WTC11 (cell line): ENCODE measurements around the gene PLTP. TPM values are rescaled to one million over a fixed set of nuclear protein-coding genes. Genes with fewer than 3 reads are reported as not detected.

Experiments
- ATAC-seq: fragments of 200-7000 bp; cut with Tn5 transposase; 2 replicates; pipeline ENCODE4 v1.10.0; 2021; ENCODE audit warnings: mild to moderate bottlenecking, moderate library complexity
- CTCF ChIA-PET: fragments of 300-600 bp; sonication (Branson Sonifier 250); formaldehyde crosslinking; loops from one replicate; lab custom pipeline; 2021; ENCODE audit warnings: antibody characterized with exemption; lab: Charles Lee
- POLR2A ChIA-PET: fragments of 350-600 bp; sonication (Branson Sonifier 250); formaldehyde crosslinking; loops from one replicate; lab custom pipeline; 2021; ENCODE audit warnings: antibody characterized with exemption; lab: Charles Lee
- DNase-seq: peaks from one replicate; pipeline ENCODE4 v3.0.0; 2021; ENCODE audit warnings: low spot score
- H3K27ac Mint-ChIP-seq: 2 replicates; pipeline ENCODE4 v1.8.0; 2021; ENCODE audit warnings: mixed read lengths
- H3K27me3 Mint-ChIP-seq: 2 replicates; pipeline ENCODE4 v1.8.0; 2021; ENCODE audit warnings: low read depth, mild to moderate bottlenecking, moderate library complexity, mixed read lengths
- H3K36me3 Mint-ChIP-seq: 2 replicates; pipeline ENCODE4 v1.8.0; 2021; ENCODE audit warnings: mixed read lengths
- H3K4me1 Mint-ChIP-seq: 2 replicates; pipeline ENCODE4 v1.8.0; 2022; ENCODE audit warnings: mixed read lengths
- H3K4me3 Mint-ChIP-seq: 2 replicates; pipeline ENCODE4 v1.8.0; 2021; ENCODE audit warnings: mild to moderate bottlenecking, moderate library complexity, mixed read lengths
- H3K9me3 Mint-ChIP-seq: 2 replicates; pipeline ENCODE4 v1.8.0; 2021; ENCODE audit warnings: mixed read lengths
- ATF2 ChIP-seq: sonication (generic); formaldehyde crosslinking; IDR thresholded peaks from 2 replicates; pipeline ENCODE4 v1.8.1; 2022; ENCODE audit warnings: low read depth, missing genetic modification reagents, borderline replicate concordance
- CBFB ChIP-seq: sonication (generic); formaldehyde crosslinking; IDR thresholded peaks from 2 replicates; pipeline ENCODE4 v1.8.1; 2022; ENCODE audit warnings: mild to moderate bottlenecking, low read depth, missing genetic modification reagents
- CREM ChIP-seq: sonication (generic); formaldehyde crosslinking; IDR thresholded peaks from 2 replicates; pipeline ENCODE4 v1.8.1; 2022; ENCODE audit warnings: mild to moderate bottlenecking, missing genetic modification reagents, moderate library complexity
- EMX1 ChIP-seq: fragments of 250-450 bp; sonication (Bioruptor Pico); IDR thresholded peaks from 2 replicates; pipeline ENCODE4 v1.8.0; 2021; ENCODE audit warnings: mild to moderate bottlenecking
- ESRRA ChIP-seq: sonication (generic); formaldehyde crosslinking; IDR thresholded peaks from 2 replicates; pipeline ENCODE4 v1.8.1; 2022; ENCODE audit warnings: mild to moderate bottlenecking, missing genetic modification reagents, borderline replicate concordance
- FOXK1 ChIP-seq: sonication (generic); formaldehyde crosslinking; IDR thresholded peaks from 2 replicates; pipeline ENCODE4 v1.8.0; 2022; ENCODE audit warnings: mild to moderate bottlenecking, moderate library complexity, missing genetic modification reagents
- HMGA2 ChIP-seq: fragments of 250-450 bp; sonication (Bioruptor Pico); IDR thresholded peaks from 2 replicates; pipeline ENCODE4 v1.4.0; 2021; ENCODE audit warnings: mild to moderate bottlenecking, moderate library complexity
- IRF1 ChIP-seq: sonication (generic); formaldehyde crosslinking; IDR thresholded peaks from 2 replicates; pipeline ENCODE4 v1.8.0; 2023; ENCODE audit warnings: missing genetic modification reagents
- IRF2 ChIP-seq: sonication (generic); formaldehyde crosslinking; IDR thresholded peaks from 2 replicates; pipeline ENCODE4 v1.8.0; 2022; ENCODE audit warnings: low read depth, missing genetic modification reagents, borderline replicate concordance
- JAZF1 ChIP-seq: fragments of 250-450 bp; sonication (Bioruptor Pico); IDR thresholded peaks from 2 replicates; pipeline ENCODE4 v1.9.0; 2021; ENCODE audit warnings: moderate library complexity, mild to moderate bottlenecking, inconsistent platforms
- NFE2L1 ChIP-seq: sonication (generic); formaldehyde crosslinking; IDR thresholded peaks from 2 replicates; pipeline ENCODE4 v1.8.1; 2023; ENCODE audit warnings: missing genetic modification reagents
- NFYB ChIP-seq: sonication (generic); formaldehyde crosslinking; conservative IDR thresholded peaks from 2 replicates; pipeline ENCODE4 v1.8.0; 2022; ENCODE audit warnings: low read depth, missing genetic modification reagents
- SMAD4 ChIP-seq: sonication (generic); formaldehyde crosslinking; IDR thresholded peaks from 2 replicates; pipeline ENCODE4 v1.8.0; 2022; ENCODE audit warnings: mild to moderate bottlenecking, missing genetic modification reagents
- SOX15 ChIP-seq: fragments of 250-450 bp; sonication (Bioruptor Pico); IDR thresholded peaks from 2 replicates; pipeline ENCODE4 v1.9.0; 2021; ENCODE audit warnings: mild to moderate bottlenecking
- TCF7 ChIP-seq: sonication (generic); formaldehyde crosslinking; IDR thresholded peaks from 2 replicates; pipeline ENCODE4 v1.8.0; 2022; ENCODE audit warnings: mild to moderate bottlenecking, low read depth, missing genetic modification reagents, moderate library complexity
- TEAD1 ChIP-seq: sonication (generic); formaldehyde crosslinking; IDR thresholded peaks from 2 replicates; pipeline ENCODE4 v1.8.0; 2022; ENCODE audit warnings: mild to moderate bottlenecking, missing genetic modification reagents
- ZBTB21 ChIP-seq: sonication (generic); formaldehyde crosslinking; IDR thresholded peaks from 2 replicates; pipeline ENCODE4 v1.8.1; 2023; ENCODE audit warnings: mild to moderate bottlenecking, missing genetic modification reagents, borderline replicate concordance
- ZNF138 ChIP-seq: sonication (generic); formaldehyde crosslinking; conservative IDR thresholded peaks from 2 replicates; pipeline ENCODE4 v1.8.1; 2022; ENCODE audit warnings: mild to moderate bottlenecking, moderate library complexity, missing genetic modification reagents
- ZNF396 ChIP-seq: fragments of 250-450 bp; sonication (Bioruptor Pico); IDR thresholded peaks from 2 replicates; pipeline ENCODE4 v1.8.0; 2021; ENCODE audit warnings: mild to moderate bottlenecking, moderate library complexity, borderline replicate concordance
- total RNA-seq: library from RNA; stranded (reverse); gene quantifications from 3 replicates; pipeline ENCODE4 v1.2.3, GENCODE V29; 2021
- TF ChIP-seq, protein P1 (sequence below): sonication (generic); formaldehyde crosslinking; IDR thresholded peaks from 2 replicates; pipeline ENCODE4 v1.8.0; 2022; ENCODE audit warnings: missing genetic modification reagents
- TF ChIP-seq, protein P2 (sequence below): sonication (generic); formaldehyde crosslinking; IDR thresholded peaks from 2 replicates; pipeline ENCODE4 v1.8.1; 2023; ENCODE audit warnings: mild to moderate bottlenecking, missing genetic modification reagents, moderate library complexity

Gene PLTP
- total RNA-seq, 1 experiment from 2014 or later, result 109 TPM

DNA sequence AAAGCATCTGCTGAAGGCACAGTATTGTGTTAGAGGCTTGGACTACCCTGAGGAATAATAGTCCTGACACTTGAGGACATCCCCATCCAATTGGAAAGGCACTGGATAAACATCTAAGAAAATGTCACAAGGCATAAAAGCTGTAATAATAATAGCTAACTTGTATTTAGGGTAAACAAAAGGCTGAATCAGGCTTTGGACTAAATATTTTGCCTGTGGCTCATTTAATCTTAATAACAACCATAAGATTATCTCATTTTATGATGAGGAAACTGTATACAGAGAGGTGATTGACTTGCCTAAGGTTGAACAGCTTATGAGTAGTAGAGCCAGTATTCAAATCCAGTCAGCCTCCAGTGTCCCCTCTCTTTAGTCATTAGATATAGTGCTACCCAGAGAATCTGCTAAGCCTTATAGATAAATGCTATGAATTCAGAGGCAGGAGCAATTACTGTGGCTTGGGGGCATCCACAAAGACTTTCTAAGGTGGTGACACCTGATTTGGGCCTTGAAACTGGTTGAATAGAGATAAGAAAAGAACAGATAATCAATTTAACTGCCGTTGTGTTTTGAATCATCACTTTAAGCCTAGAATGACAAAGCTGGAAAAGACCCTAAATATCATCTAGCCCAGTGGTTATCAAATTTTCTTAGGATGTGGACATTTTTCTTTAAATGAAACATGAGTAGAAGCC is 38.4 kb downstream of the PLTP start:
- Mint-ChIP-seq H3K4me1 (no peaks in the 10 kb centered on the region), H3K4me3 (no peak overlapping the region)
- ATAC-seq, result no peak
- no peak for TF ChIP-seq JAZF1 (CRISPR knock-in tag)
- no peak for TF ChIP-seq EMX1 (CRISPR knock-in tag)
- no peak for TF ChIP-seq NFYB (CRISPR knock-in tag)
- TF ChIP-seq ZNF396 (CRISPR knock-in tag), result no peak
- TF ChIP-seq ATF2 (CRISPR knock-in tag), result no peak
- TF ChIP-seq IRF2 (CRISPR knock-in tag), result no peak
- TF ChIP-seq, protein P1, sequence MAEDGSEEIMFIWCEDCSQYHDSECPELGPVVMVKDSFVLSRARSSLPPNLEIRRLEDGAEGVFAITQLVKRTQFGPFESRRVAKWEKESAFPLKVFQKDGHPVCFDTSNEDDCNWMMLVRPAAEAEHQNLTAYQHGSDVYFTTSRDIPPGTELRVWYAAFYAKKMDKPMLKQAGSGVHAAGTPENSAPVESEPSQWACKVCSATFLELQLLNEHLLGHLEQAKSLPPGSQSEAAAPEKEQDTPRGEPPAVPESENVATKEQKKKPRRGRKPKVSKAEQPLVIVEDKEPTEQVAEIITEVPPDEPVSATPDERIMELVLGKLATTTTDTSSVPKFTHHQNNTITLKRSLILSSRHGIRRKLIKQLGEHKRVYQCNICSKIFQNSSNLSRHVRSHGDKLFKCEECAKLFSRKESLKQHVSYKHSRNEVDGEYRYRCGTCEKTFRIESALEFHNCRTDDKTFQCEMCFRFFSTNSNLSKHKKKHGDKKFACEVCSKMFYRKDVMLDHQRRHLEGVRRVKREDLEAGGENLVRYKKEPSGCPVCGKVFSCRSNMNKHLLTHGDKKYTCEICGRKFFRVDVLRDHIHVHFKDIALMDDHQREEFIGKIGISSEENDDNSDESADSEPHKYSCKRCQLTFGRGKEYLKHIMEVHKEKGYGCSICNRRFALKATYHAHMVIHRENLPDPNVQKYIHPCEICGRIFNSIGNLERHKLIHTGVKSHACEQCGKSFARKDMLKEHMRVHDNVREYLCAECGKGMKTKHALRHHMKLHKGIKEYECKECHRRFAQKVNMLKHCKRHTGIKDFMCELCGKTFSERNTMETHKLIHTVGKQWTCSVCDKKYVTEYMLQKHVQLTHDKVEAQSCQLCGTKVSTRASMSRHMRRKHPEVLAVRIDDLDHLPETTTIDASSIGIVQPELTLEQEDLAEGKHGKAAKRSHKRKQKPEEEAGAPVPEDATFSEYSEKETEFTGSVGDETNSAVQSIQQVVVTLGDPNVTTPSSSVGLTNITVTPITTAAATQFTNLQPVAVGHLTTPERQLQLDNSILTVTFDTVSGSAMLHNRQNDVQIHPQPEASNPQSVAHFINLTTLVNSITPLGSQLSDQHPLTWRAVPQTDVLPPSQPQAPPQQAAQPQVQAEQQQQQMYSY (CRISPR knock-in tag), result no peak
- no peak for TF ChIP-seq FOXK1 (CRISPR knock-in tag)
- no peak for TF ChIP-seq NFE2L1
- TF ChIP-seq, all 79 proteins: peak for 0
- ChIA-PET CTCF (interaction anchor here (0.6 to 1.8 kb wide), 3 partner anchors 10 to 113 kb away, joined by 3 to 9 read pairs (median 4); no protein-coding TSS in a partner anchor), POLR2A (no interaction called here)
- no peak for DNase-seq
- Mint-ChIP-seq H3K9me3 (peaks cover 4% of the 10 kb centered on the region; the same call in 1 of the 2 replicates), H3K27me3 (no peaks in the 10 kb centered on the region), H3K36me3 (peaks cover 5% of the 10 kb centered on the region; the same call in 1 of the 2 replicates), H3K27ac (no peak overlapping the region)

- no peak overlapping the region for H3K4me3 Mint-ChIP-seq
- POLR2A ChIA-PET, result no interaction called here
- TF ChIP-seq, protein P2, sequence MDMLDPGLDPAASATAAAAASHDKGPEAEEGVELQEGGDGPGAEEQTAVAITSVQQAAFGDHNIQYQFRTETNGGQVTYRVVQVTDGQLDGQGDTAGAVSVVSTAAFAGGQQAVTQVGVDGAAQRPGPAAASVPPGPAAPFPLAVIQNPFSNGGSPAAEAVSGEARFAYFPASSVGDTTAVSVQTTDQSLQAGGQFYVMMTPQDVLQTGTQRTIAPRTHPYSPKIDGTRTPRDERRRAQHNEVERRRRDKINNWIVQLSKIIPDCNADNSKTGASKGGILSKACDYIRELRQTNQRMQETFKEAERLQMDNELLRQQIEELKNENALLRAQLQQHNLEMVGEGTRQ (CRISPR knock-in tag), result no peak
- TF ChIP-seq IRF1 (no peak), SMAD4 (CRISPR knock-in tag) (no peak), TCF7 (no peak), ESRRA (CRISPR knock-in tag) (no peak), CBFB (CRISPR knock-in tag) (no peak), CREM (CRISPR knock-in tag) (no peak), TEAD1 (CRISPR knock-in tag) (no peak), SOX15 (CRISPR knock-in tag) (no peak), NFYB (CRISPR knock-in tag) (no peak), ZNF138 (CRISPR knock-in tag) (no peak), ZBTB21 (CRISPR knock-in tag) (no peak), HMGA2 (CRISPR knock-in tag) (no peak)
- H3K4me1 Mint-ChIP-seq, result no peaks in the 10 kb centered on the region
- CTCF ChIA-PET, result interaction anchor here (0.5 to 1.8 kb wide), 5 partner anchors 9 to 327 kb away, joined by 3 to 9 read pairs (median 3); no protein-coding TSS in a partner anchor
- H3K27ac Mint-ChIP-seq, result peak overlapping the region; percentile 10; the same call in 1 of the 2 replicates
- peaks cover 5% of the 10 kb centered on the region; the same call in 1 of the 2 replicates for H3K36me3 Mint-ChIP-seq
- ATAC-seq (no peak), DNase-seq (no peak)
- no peaks in the 10 kb centered on the region for H3K27me3 Mint-ChIP-seq
- H3K9me3 Mint-ChIP-seq, result peaks cover 4% of the 10 kb centered on the region; the same call in 1 of the 2 replicates
Observed at GRCh38 chr20:45872626-45873025, 39.3 kb downstream of the PLTP start.
